IPS-15b (cell line): ENCODE data around the gene PSKH1.
A peak's percentile ranks its signal among the peaks of the same experiment; 100 is the strongest.

Experiments used
- H3K27me3 ChIP-seq: one replicate; pipeline ENCODE4 v1.6.1; 2013; ENCODE audit warnings: low read length; ENCODE audit not compliant: control insufficient read depth, insufficient read depth
- H3K36me3 ChIP-seq: one replicate; pipeline ENCODE4 v1.6.1; 2013; ENCODE audit warnings: low read length; ENCODE audit not compliant: control insufficient read depth, insufficient read depth
- H3K4me1 ChIP-seq: one replicate; pipeline ENCODE4 v1.6.1; 2013; ENCODE audit warnings: mild to moderate bottlenecking, low read length; ENCODE audit not compliant: control insufficient read depth, insufficient read depth
- H3K4me3 ChIP-seq: one replicate; pipeline ENCODE4 v1.5.1; 2013; ENCODE audit warnings: low read depth, low read length
- H3K9ac ChIP-seq: one replicate; pipeline ENCODE4 v1.6.1; 2013; ENCODE audit warnings: low read depth, mild to moderate bottlenecking, low read length
- H3K9me3 ChIP-seq: one replicate; pipeline ENCODE4 v1.6.1; 2013; ENCODE audit warnings: mild to moderate bottlenecking, low read length; ENCODE audit not compliant: control insufficient read depth, insufficient read depth

The PSKH1 gene

GRCh38 chr16:67963292-67963661 lies 70.2 kb downstream of the PSKH1 start:
- Histone ChIP-seq H3K36me3 (peaks cover 44% of the 10 kb centered on the region), H3K9ac (no peak overlapping the region), H3K4me3 (no peak overlapping the region), H3K27me3 (peaks cover 3% of the 10 kb centered on the region), H3K4me1 (peaks cover 15% of the 10 kb centered on the region), H3K9me3 (no peaks in the 10 kb centered on the region)

- H3K9ac ChIP-seq, result peak overlapping the region; percentile 26
- H3K9me3 ChIP-seq, result no peaks in the 10 kb centered on the region
- peaks cover 15% of the 10 kb centered on the region for H3K4me1 ChIP-seq
- peaks cover 3% of the 10 kb centered on the region for H3K27me3 ChIP-seq
- H3K36me3 ChIP-seq, result peaks cover 39% of the 10 kb centered on the region
- peak overlapping the region; percentile 32 for H3K4me3 ChIP-seq
Observed at GRCh38 chr16:67963662-67964321, 70.7 kb downstream of the PSKH1 start.

GRCh38 chr16:67964477-67965131 lies 71.5 kb downstream of the PSKH1 start:
- Histone ChIP-seq H3K27me3 (peaks cover 3% of the 10 kb centered on the region), H3K4me1 (peaks cover 15% of the 10 kb centered on the region), H3K36me3 (peaks cover 34% of the 10 kb centered on the region), H3K9me3 (no peaks in the 10 kb centered on the region), H3K9ac (peak overlapping the region; percentile 26), H3K4me3 (peak overlapping the region; percentile 8)

GRCh38 chr16:67965668-67966548 lies 72.9 kb downstream of the PSKH1 start:
- H3K9me3 ChIP-seq, result no peaks in the 10 kb centered on the region
- peak overlapping the region; percentile 54 for H3K9ac ChIP-seq
- peaks cover 23% of the 10 kb centered on the region for H3K36me3 ChIP-seq
- peak overlapping the region; percentile 32 for H3K4me3 ChIP-seq
- H3K27me3 ChIP-seq, result peaks cover 3% of the 10 kb centered on the region
- H3K4me1 ChIP-seq, result peaks cover 15% of the 10 kb centered on the region

- H3K9me3 ChIP-seq, result no peaks in the 10 kb centered on the region
- peak overlapping the region; percentile 88 for H3K4me3 ChIP-seq
- peaks cover 3% of the 10 kb centered on the region for H3K27me3 ChIP-seq
- H3K36me3 ChIP-seq, result peaks cover 15% of the 10 kb centered on the region
- peaks cover 15% of the 10 kb centered on the region for H3K4me1 ChIP-seq
- peak overlapping the region; percentile 37 for H3K9ac ChIP-seq
Observed at GRCh38 chr16:67966549-67967182, 73.6 kb downstream of the PSKH1 start.

GRCh38 chr16:67967183-67967957 lies 74.3 kb downstream of the PSKH1 start:
- H3K9ac ChIP-seq, result peak overlapping the region; percentile 79
- H3K27me3 ChIP-seq, result peaks cover 3% of the 10 kb centered on the region
- peak overlapping the region; percentile 88 for H3K4me3 ChIP-seq
- peaks cover 8% of the 10 kb centered on the region for H3K36me3 ChIP-seq
- peaks cover 15% of the 10 kb centered on the region for H3K4me1 ChIP-seq
- H3K9me3 ChIP-seq, result no peaks in the 10 kb centered on the region

GRCh38 chr16:67967958-67968399 lies 74.9 kb downstream of the PSKH1 start:
- Histone ChIP-seq H3K27me3 (peaks cover 3% of the 10 kb centered on the region), H3K4me3 (peak overlapping the region; percentile 88), H3K36me3 (peaks cover 4% of the 10 kb centered on the region), H3K4me1 (peaks cover 15% of the 10 kb centered on the region), H3K9me3 (no peaks in the 10 kb centered on the region), H3K9ac (peak overlapping the region; percentile 79)

- Histone ChIP-seq H3K27me3 (peaks cover 3% of the 10 kb centered on the region), H3K9me3 (no peaks in the 10 kb centered on the region), H3K4me1 (peaks cover 15% of the 10 kb centered on the region), H3K36me3 (peaks cover 4% of the 10 kb centered on the region), H3K9ac (peak within 1 kb of the TSS; percentile 79), H3K4me3 (peak within 1 kb of the TSS; percentile 88)
Observed at GRCh38 chr16:67968400-67969253, 75.6 kb downstream of the PSKH1 start, which contains the start of gene SLC12A4. Gene SLC12A4, minus strand, starts transcription at chr16:67968637. Its CDS starts 84 bp downstream, at chr16:67968553.

GRCh38 chr16:67969254-67970039 lies 76.4 kb downstream of the PSKH1 start:
- H3K36me3 ChIP-seq, result peaks cover 4% of the 10 kb centered on the region
- no peak overlapping the region for H3K9ac ChIP-seq
- H3K27me3 ChIP-seq, result peaks cover 3% of the 10 kb centered on the region
- H3K4me1 ChIP-seq, result peaks cover 15% of the 10 kb centered on the region
- H3K9me3 ChIP-seq, result no peaks in the 10 kb centered on the region
- peak overlapping the region; percentile 67 for H3K4me3 ChIP-seq

GRCh38 chr16:67971111-67971510 lies 78.1 kb downstream of the PSKH1 start:
- Histone ChIP-seq H3K27me3 (peaks cover 3% of the 10 kb centered on the region), H3K9me3 (no peaks in the 10 kb centered on the region), H3K9ac (no peak overlapping the region), H3K4me1 (peaks cover 13% of the 10 kb centered on the region), H3K4me3 (no peak overlapping the region), H3K36me3 (peaks cover 2% of the 10 kb centered on the region)
